GM19397 (cell line): Measurements from ENCODE around the gene THEMIS.
"Not testable (repeated sequence)": the region's sequence is repeated elsewhere in the genome, so short reads cannot be mapped to it uniquely, and the experiment has no call there.

ENCODE experiments used
- ATAC-seq: cut with Tn5 transposase; IDR thresholded peaks from one replicate; pipeline ENCODE4 v1.9.1; 2021; ENCODE audit warnings: mild to moderate bottlenecking, moderate library complexity; ENCODE audit not compliant: unreplicated experiment

The THEMIS gene

GRCh38 chr6:127900935-127901334 lies at the start of gene THEMIS:
Gene THEMIS (minus strand): TSS chr6:127901058. CDS start chr6:127900932, 126 bp downstream.
- no peak for ATAC-seq

- no peak for ATAC-seq
These were observed 48.4 kb upstream of the THEMIS start for GRCh38 chr6:127949251-127949650.

- no peak for ATAC-seq
These were observed 45.5 kb upstream of the THEMIS start for GRCh38 chr6:127946388-127946787.

GRCh38 chr6:127945434-127946097 lies 44.7 kb upstream of the THEMIS start:
- no peak for ATAC-seq

- ATAC-seq, result no peak
These were observed 40.4 kb upstream of the THEMIS start for GRCh38 chr6:127941228-127941627.

GRCh38 chr6:127939442-127940066 lies 38.7 kb upstream of the THEMIS start:
- ATAC-seq, result no peak

GRCh38 chr6:127938701-127939100 lies 37.8 kb upstream of the THEMIS start:
- ATAC-seq, result no peak

- no peak for ATAC-seq
These were observed 36.9 kb upstream of the THEMIS start for GRCh38 chr6:127937747-127938146.

GRCh38 chr6:127937102-127937501 lies 36.2 kb upstream of the THEMIS start:
- no peak for ATAC-seq

- no peak for ATAC-seq
These were observed 34.1 kb upstream of the THEMIS start for GRCh38 chr6:127934956-127935355.

- ATAC-seq, result no peak
These were observed 33.3 kb upstream of the THEMIS start for GRCh38 chr6:127933852-127934840.

GRCh38 chr6:127933137-127933536 lies 32.3 kb upstream of the THEMIS start:
- no peak for ATAC-seq

- ATAC-seq, result no peak
These were observed 31.9 kb upstream of the THEMIS start for GRCh38 chr6:127932708-127933107.

- ATAC-seq, result not testable (repeated sequence)
These were observed 25.6 kb upstream of the THEMIS start for GRCh38 chr6:127926441-127926840.

GRCh38 chr6:127924440-127924839 lies 23.6 kb upstream of the THEMIS start:
- ATAC-seq, result no peak

GRCh38 chr6:127924031-127924430 lies 23.2 kb upstream of the THEMIS start:
- ATAC-seq, result no peak

GRCh38 chr6:127923135-127923534 lies 22.3 kb upstream of the THEMIS start:
- ATAC-seq, result no peak

GRCh38 chr6:127921982-127922381 lies 21.1 kb upstream of the THEMIS start:
- no peak for ATAC-seq

GRCh38 chr6:127920804-127921203 lies 19.9 kb upstream of the THEMIS start:
- no peak for ATAC-seq

- ATAC-seq, result no peak
These were observed 17.9 kb upstream of the THEMIS start for GRCh38 chr6:127918506-127919427.
